ENCODE measurements around the gene SLC26A2.

Gene SLC26A2

DNA sequence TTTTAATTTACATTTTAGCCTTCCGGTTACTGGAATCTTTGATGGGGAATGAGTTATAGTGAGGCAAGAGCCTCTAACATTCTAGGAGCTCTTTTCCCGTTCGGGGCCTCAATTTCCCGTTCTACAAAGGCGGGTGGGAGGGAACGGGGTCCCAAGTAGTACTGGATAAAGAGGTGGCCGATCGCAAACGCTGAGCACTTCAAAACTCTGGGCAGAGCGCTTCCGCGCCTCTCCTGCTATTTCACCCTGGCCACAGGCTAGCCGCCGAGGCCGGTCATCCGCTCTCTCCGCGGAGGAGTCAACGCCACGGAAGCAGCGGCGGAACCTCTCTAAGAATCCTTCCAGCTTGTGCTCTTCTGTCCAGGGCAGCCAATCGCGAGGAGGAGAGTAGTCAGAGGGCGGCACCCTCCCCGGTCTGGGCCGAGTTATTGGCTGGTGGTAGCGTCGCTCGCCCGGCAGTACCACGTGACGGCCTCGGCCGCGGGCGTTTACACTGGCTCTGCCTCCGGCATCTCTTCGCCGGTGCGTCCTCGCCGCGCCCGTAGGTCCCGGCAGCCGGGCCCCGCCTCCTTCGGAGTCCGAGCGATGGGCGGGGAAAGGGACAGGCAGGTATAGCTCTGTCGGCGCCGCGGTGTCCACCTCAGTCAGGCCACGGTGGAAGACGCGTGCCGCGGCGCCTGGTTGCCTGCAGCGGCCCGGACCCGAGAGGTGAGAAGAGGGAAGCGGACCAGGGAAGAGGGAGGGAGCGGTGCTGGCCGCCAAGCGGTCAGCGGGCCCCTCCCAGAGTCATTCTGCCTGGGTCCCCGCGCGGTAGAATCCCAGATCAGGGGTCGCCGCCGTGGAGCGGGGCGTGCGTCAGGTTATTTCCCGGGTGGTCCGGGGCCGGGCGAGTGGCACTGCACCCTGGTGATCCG, at the start of gene SLC26A2:
TSS of gene SLC26A2 (plus strand) at position 487 of the 914 bp plus-strand sequence. CDS start 16,895 bp downstream, outside the sequence.
- peak within 1 kb of the TSS; percentile 79 for H3K4me3 ChIP-seq (ENCODE audit: low read depth, low read length)
- no peak for TF ChIP-seq CTCF (IDR thresholded peaks at IDR 0.05; ENCODE audit: borderline replicate concordance, insufficient read depth, low read depth, low read length)

GRCh38 chr5:149911031-149911430, 49.5 kb upstream of the SLC26A2 start:
- no peak overlapping the region for H3K4me3 ChIP-seq (ENCODE audit: low read depth, low read length)
- TF ChIP-seq CTCF (IDR thresholded peaks at IDR 0.05; ENCODE audit: borderline replicate concordance, insufficient read depth, low read depth, low read length): no peak

DNA sequence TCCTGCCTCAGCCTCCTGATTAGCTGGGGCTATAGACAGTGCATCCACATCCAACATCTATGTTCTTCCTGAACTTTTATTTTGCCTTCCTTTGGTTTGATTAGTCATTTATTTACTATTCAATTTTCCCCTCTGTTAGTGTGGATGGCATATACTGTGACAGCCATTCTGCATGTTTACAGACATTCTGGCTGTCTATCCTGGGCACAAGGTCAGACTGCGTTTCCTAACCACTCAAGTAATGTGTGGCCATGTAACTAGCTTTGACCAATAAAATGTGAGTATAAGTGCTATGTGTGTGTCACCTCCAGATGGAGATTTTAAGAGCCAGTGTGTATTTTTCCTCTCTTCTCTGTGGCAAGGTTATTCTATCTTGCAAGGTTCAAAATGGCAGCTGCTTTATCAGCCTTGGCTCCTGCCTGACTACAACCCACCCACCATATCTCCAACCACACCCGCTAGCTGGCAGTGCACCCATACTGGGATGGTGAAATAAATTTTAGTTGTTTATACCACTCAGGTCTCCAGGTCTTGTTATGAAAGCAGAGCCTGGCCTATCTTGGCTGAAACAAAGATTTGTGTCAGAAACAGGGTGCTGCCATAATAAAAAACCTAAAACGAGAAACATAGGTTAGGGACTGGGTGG, 48.2 kb upstream of the SLC26A2 start:
- TF ChIP-seq CTCF (IDR thresholded peaks at IDR 0.05; ENCODE audit: borderline replicate concordance, insufficient read depth, low read depth, low read length): no peak
- H3K4me3 ChIP-seq (ENCODE audit: low read depth, low read length): no peak overlapping the region

DNA sequence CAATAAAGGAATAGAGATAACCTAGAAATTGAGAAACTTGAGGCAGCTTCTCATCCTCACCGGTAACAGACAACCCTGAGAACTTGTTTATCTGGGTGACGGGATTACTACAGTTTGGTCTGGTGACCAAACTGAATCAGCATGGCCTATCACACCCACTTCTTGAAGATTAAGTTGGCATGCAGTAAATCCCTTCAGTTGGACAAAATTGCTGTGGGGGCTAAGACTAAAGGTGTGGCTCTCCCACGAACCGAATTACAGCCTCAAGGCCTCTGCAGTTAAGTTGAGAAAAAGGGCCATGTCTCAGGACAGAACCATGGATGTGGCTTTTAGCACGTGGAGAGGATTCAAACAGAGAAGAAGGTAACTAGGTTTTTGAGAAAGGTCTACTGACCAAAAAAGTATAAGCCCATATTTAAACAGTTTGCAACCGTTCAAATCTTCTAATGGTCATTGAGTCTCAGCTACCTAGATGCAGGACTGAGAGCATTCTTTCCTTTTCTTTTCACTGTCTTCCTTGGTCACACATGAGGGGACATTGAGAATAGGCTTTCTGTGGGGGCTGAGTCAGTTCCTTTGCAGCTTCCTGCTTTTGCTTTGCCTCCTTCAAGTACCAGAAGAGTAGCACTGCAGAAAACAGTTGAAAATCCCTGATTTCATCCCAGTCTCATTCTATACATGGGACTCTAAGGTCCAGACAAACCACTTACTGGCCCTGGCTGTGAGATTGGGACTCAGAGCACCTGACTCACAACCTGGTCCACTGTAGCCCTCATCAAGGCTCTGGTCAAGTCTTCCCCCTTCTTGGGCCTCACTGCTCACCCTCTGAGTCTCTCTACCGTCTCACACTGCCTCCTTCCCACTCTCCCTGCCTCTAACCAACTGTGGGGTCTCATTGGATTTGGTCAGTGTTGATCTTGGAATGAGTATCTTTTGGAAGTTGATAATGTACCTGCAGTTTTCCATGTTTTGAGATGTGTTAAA, 46.8 kb upstream of the SLC26A2 start:
- H3K4me3 ChIP-seq (ENCODE audit: low read depth, low read length): no peak overlapping the region
- no peak for TF ChIP-seq CTCF (IDR thresholded peaks at IDR 0.05; ENCODE audit: borderline replicate concordance, insufficient read depth, low read depth, low read length)

- TF ChIP-seq CTCF (IDR thresholded peaks at IDR 0.05; ENCODE audit: borderline replicate concordance, insufficient read depth, low read depth, low read length): no peak
- H3K4me3 ChIP-seq (ENCODE audit: low read depth, low read length): no peak overlapping the region
Measured at GRCh38 chr5:149915392-149916260, 44.9 kb upstream of the SLC26A2 start.

Data from GM12875 (cell line).